ENCODE measurements around the gene TAF3.

- TF ChIP-seq CTCF (IDR thresholded peaks at IDR 0.05) (no peak), POLR2A (IDR thresholded peaks at IDR 0.05) (no peak), POLR2AphosphoS5 (IDR thresholded peaks at IDR 0.05) (no peak), EP300 (IDR thresholded peaks at IDR 0.05) (no peak)
Observed at GRCh38 chr10:7896297-7896696, 78.0 kb downstream of the TAF3 start.

All from stomach (tissue), 4 donors.